Measurements from ENCODE around the gene SIGLEC7.

SIGLEC7 gene

DNA sequence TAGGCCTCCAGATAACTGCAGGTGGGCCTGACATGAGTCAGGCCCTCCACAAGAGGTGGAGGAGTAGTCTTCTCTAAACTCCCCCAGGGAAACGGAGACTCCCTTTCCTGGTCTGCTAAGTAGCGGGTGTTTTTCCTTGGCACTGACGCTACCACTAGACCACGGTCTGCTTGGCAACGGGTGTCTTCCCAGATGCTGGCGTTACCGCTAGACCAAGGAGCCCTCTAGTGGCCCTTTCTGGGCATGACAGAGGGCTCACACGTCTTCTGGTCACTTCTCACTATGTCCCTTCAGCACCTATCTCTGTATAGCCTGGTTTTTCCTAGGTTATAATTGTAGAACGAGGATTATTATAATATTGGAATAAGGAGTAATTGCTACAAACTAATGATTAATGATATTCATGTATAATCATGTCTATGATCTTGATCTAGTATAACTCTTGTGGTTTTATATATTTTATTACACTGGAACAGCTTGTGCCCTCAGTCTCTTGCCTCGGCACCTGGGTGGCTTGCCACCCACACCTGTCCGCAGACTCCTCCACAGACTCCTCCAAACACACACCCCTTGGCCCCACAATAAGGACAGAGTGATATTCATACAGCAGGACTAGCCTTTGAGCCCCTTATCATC is 27.3 kb downstream of the SIGLEC7 start:
- peak; percentile 54 for DNase-seq (ENCODE audit: low read depth)

GRCh38 chr19:51172223-51172622 is 30.1 kb downstream of the SIGLEC7 start:
- no peak for DNase-seq (ENCODE audit: low read depth)

DNA sequence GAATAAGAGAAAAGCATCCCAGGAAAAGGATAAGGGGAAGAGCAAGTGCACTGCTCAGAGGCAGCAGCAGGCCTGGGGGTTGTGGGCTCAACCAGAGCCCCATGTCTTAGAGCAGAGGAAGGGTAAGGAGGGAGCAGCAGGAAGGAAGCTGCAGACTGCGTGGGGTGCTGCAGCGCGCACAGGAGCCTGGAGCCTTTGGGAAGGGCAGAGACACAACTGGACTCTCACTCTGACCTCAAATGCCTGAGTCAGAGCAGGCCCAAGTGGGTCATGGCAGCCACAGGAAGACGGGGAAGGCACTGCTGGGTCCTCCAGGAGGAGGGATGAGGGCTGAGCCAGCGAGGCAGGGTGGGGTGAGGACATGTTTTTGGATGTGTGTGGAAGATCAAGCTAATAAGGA is 31.6 kb downstream of the SIGLEC7 start:
- no peak for DNase-seq (ENCODE audit: low read depth)

DNA sequence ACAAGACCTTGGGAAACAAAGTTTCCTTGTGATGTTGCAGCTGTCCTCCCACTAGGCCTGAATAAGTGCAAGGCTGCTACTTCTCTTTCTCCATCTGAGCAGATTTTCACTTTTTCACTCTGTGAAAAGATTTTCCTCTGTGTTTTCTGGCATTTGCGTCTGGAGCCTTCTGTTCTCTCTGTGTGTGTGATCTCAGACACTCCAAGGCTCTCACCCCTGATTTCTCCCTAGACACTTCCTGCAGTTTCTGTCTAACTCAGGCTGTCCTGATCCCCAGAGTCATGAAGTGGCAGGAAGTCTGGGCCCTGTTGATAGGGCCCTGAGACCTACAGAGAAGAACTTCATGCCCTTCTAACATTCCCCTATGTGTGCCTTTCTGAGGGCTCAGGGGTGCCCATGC is 37.2 kb downstream of the SIGLEC7 start:
- no peak for DNase-seq (ENCODE audit: low read depth)

DNA sequence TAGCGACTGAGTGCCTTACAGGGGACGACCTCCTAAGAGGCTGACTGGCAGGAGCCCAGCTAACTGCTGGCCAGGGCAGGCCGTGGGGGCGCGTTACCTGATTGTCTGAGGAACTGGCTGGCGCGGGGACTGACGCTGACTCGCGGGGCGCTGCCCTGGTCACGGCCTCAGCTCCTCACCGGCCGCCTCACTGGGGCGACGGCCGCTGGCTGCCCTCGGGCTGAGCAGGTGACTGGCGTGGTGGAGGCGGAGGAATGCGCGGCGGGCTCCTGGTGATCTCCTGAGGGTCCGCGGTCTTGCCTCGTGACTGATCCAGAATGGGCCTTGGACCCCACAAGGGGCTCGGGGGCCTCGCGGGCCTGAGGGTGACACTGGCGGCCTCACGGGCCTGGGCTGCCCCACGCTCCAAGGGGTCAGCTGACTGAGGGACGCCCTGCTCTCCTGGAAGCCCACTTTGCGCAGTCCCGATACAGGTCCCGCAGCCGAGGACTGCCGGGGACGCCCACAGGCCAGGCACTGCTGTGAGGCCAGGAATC is 39.3 kb downstream of the SIGLEC7 start:
- DNase-seq (ENCODE audit: low read depth) = no peak

GRCh38 chr19:51181913-51182419 is 39.9 kb downstream of the SIGLEC7 start:
- DNase-seq (ENCODE audit: low read depth) = no peak

GRCh38 chr19:51183629-51184028 is 41.5 kb downstream of the SIGLEC7 start:
- no peak for DNase-seq (ENCODE audit: low read depth)

- no peak for DNase-seq (ENCODE audit: low read depth)
Measured at GRCh38 chr19:51185069-51185867, 43.2 kb downstream of the SIGLEC7 start.

- no peak for DNase-seq (ENCODE audit: low read depth)
Measured at GRCh38 chr19:51185868-51186215, 43.7 kb downstream of the SIGLEC7 start.

GRCh38 chr19:51186323-51186722 is 44.2 kb downstream of the SIGLEC7 start:
- no peak for DNase-seq (ENCODE audit: low read depth)

DNA sequence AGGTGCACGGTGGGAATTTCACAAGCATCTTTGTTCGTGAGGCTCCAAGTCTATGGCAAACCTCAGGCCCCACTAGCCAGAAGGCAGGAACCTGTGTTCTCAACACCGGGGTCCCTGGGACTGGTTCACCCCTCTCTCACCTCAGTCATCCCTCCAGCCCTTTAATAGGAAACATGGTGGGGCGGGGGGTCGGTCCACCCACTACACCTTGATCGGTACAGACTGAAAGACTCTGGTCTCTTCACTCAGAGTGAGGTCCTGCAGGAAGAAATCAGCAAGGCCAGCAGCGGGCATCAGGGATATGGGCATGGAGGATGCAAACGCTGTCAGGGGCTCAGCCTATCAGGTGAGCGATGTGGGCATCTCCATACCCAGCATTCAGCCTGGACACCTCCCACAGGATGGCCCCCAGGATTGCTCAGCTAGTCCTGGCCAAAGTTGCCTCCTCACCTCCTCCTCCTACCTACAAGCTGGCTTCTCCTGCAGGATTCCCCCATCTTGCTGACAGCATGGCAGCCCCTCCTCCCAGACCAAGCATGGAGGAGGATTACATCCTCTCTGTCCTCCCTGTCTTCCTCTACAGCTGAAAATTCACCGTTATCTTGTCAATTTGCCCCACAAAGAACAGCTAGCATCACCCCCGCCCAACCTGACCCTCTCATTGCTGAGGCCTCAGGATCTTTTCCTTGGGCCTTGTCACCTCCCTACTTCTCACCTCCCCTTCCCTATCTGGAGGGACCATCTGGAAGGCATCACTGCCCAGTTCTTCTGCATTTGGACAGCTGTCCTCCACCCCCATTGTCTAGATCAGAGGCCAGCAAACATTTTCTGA is 45.5 kb downstream of the SIGLEC7 start:
- no peak for DNase-seq (ENCODE audit: low read depth)

- no peak for DNase-seq (ENCODE audit: low read depth)
Measured at GRCh38 chr19:51188227-51188559, 46.1 kb downstream of the SIGLEC7 start.

GRCh38 chr19:51192689-51193088 is 50.6 kb downstream of the SIGLEC7 start:
- DNase-seq (ENCODE audit: low read depth) = no peak

DNA sequence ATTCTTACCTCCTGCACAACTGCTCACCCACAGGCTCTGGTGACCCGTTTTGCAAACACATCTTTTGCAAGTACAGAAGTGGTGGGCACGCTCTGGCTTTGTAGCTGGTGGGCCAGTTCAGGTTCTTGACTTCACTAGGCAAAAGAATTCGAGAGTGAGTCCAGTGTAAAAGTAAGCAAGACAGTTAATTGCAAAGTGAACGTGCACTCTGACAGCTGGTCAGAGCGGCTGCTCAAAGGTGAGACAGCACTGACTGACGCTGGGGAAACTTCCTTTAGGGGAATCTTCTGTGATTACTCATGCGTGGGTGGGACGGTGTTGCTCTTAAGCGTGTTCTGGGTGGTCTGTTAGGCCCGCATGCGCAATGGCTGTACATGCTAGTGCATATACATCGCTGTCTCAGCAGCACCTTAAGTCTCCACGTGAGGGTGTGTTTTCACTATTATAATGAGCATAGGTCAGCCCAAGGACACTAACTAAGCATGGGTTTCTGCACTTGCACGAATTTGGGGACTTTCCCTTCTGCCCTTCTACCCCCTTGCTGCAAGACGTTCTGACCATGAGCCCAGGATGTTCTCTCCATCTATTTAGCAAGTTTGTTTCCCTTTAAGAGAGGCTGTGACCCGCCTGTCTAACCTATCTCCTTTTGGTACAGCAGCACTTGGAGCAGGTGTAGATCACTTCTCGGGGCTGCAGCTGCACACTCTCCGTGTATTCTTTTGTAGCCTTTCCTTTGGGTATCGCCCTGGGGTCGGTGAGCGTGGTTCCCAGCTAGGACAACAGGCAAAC is 52.6 kb downstream of the SIGLEC7 start:
- no peak for DNase-seq (ENCODE audit: low read depth)

GRCh38 chr19:51195316-51195586 is 53.1 kb downstream of the SIGLEC7 start:
- DNase-seq (ENCODE audit: low read depth) = no peak

DNA sequence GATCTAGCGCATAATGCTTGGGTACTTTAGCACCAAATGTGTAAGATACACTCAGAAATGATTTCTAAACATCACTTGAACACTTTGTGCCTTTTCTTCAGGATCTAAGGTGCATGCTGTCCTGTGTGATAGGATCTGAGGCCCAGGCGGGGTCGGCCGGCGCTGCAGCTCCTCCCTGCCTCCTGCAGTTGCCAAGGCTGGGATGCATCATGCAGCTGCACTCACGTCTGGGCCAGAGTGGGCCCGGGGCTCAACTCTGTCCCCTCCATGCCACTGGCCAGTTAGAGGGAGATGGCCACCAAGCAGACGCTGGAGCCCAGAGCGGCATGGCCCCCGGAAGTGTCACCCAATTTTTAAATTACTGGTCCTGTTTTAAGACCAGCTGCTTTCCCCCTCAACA is 53.5 kb downstream of the SIGLEC7 start:
- DNase-seq (ENCODE audit: low read depth) = no peak

GRCh38 chr19:51196181-51196580 is 54.1 kb downstream of the SIGLEC7 start:
- DNase-seq (ENCODE audit: low read depth) = no peak

DNA sequence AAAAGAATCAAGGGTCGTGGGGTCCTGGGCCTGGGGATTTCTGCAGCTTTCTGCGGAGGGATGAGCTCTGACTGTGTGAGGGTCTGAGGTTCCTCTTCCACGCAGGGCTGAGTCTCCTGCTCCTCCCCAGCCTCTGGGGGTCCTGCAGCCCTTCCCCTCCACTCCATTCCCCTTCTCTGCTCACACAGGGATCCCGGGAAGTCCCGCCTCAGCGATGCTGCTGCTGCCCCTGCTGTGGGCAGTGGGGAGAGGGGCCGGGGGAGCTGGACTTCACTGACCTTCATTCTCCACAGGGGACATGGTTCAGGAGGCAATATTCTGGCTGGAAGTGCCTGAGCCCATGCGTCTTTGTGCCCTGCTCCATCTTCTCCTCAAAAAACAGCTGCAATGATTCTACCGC is 56.5 kb downstream of the SIGLEC7 start:
- DNase-seq (ENCODE audit: low read depth) = no peak

GRCh38 chr19:51200071-51200666 is 58.1 kb downstream of the SIGLEC7 start:
- no peak for DNase-seq (ENCODE audit: low read depth)

DNA sequence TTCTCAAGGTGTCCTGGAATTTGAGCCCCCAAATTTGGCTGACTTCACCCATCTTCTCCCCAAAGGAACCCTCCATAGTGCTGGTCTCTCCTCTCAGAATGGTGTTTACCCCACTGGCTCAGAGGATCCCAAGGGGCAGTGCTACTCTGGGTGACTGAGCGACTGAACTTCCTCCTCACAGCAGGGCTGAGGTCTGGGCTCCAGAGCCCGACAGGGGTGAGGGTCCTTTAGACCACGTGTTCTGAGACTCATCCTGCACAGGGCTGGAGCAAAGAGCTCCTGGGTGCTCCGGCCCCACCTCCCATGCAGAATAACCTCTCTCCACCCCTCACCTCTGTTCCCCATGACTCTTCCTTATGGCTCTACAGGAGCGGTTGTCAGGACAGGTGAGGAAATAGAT is 59.6 kb downstream of the SIGLEC7 start:
- DNase-seq (ENCODE audit: low read depth) = no peak

All from iris pigment epithelial cell (primary cell).